Testis (tissue), 2 donors: Measurements from ENCODE around the gene HMCN1.

Source experiments
- POLR2A ChIP-seq: fragments of 450-650 bp; IDR thresholded peaks from one replicate; pipeline ENCODE4 v1.6.1; 2017; ENCODE audit warnings: antibody characterized with exemption, mild to moderate bottlenecking, moderate library complexity
- TF ChIP-seq, protein P1 (sequence below), 3 experiments: fragments of 450-650 bp in 2 of 3; fragments of 200-600 bp in 1 of 3; sonication (generic) in 1 of 3; IDR thresholded peaks; one replicate each; pipeline ENCODE4 v1.5.1; 2016 to 2019; ENCODE audit warnings: antibody characterized with exemption in 3 of 3, mild to moderate bottlenecking in 2 of 3, moderate library complexity in 1 of 3

DNA sequence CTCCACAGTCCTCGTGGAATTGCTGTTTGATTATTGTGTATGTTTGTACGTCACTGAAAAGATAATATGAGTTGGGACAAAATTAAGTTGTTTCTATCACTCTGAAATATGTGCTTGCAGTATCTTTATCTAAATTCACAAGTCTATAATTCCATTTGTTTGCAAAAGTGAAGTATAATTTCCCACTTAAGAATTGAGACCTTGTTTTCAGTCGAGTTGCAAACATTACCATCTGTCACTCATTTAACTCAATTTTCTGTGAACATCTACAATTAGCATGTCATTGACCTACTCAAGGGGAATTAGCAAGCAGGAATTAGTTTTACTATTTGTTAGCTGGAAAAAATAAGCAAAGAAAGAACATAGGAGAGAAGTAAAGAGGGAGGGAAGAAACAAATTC is 445.0 kb downstream of the HMCN1 start:
- TF ChIP-seq, protein P1, sequence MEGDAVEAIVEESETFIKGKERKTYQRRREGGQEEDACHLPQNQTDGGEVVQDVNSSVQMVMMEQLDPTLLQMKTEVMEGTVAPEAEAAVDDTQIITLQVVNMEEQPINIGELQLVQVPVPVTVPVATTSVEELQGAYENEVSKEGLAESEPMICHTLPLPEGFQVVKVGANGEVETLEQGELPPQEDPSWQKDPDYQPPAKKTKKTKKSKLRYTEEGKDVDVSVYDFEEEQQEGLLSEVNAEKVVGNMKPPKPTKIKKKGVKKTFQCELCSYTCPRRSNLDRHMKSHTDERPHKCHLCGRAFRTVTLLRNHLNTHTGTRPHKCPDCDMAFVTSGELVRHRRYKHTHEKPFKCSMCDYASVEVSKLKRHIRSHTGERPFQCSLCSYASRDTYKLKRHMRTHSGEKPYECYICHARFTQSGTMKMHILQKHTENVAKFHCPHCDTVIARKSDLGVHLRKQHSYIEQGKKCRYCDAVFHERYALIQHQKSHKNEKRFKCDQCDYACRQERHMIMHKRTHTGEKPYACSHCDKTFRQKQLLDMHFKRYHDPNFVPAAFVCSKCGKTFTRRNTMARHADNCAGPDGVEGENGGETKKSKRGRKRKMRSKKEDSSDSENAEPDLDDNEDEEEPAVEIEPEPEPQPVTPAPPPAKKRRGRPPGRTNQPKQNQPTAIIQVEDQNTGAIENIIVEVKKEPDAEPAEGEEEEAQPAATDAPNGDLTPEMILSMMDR (IDR thresholded peaks at IDR 0.05): no peak
- no peak for TF ChIP-seq POLR2A
